Measurements from ENCODE around the gene CD209. TPM values are rescaled to one million over a fixed set of nuclear protein-coding genes. Genes with fewer than 3 reads are reported as not detected.
"Not testable (repeated sequence)": the region's sequence is repeated elsewhere in the genome, so short reads cannot be mapped to it uniquely, and the experiment has no call there.

The CD209 gene, protein sequence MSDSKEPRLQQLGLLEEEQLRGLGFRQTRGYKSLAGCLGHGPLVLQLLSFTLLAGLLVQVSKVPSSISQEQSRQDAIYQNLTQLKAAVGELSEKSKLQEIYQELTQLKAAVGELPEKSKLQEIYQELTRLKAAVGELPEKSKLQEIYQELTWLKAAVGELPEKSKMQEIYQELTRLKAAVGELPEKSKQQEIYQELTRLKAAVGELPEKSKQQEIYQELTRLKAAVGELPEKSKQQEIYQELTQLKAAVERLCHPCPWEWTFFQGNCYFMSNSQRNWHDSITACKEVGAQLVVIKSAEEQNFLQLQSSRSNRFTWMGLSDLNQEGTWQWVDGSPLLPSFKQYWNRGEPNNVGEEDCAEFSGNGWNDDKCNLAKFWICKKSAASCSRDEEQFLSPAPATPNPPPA
- total RNA-seq (under 1 TPM in 1 of 5 donors, not detected in 4; 0.07 TPM), total RNA-seq (0 to 0.09 (median 0) reads per million in 29 experiments)
- total RNA-seq (2013), result not detected

DNA sequence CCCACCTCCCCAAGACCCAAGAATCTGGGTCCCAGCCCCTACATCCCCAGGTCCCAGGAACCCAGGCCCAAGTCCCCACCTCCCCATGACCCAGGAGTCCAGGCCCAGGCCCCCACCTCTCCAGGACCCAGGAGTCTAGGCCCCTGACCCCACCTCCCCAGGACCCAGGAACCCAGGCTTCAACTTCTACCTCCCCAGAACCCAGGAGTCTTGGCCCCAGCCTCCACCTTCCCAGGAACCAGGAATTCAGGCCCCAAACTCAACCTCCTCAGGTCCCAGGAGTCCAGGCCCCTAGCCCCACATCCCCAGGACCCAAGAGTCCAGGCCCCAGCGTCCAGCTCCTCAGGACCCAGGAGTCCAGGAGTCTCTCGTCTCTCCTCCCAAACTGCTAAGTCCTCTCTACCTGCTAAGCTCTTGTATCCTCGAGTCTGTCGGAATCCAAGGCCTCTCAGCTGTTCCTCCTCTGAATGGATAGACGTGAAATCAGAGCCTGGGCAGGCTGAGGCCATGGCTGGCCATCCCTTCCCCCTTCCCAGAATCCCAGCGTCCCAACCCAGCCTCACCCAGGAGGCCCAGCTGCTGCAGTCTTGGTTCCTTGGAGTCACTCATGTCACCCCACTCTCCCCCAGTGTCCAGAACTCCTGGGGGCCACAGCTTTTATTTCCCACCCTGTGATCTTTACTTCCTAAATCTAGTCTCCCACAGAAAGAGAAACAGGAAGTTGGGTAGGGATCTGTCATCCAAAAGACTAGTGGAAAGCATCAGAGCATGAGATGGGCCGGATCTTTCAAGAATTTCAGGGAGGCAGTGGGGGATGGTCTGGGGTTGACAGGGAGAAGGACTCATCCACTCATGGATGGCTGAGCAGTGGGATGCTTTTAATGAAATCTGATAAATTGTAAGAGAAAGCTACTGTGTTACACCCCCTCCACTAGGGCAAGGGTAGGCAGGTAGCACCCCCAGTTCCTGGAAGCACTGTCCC is at the start of gene CD209:
Gene CD209 (minus strand): TSS at position 632 of the 982 bp plus-strand sequence. CDS start 23 bp downstream, at position 609.
- H3K9me3 ChIP-seq, result no peaks in the 10 kb centered on the region
- ATAC-seq (replicated peaks in 1 of 4) (no peak), DNase-seq (no peak)
- no peak within 1 kb of the TSS for H3K4me3 ChIP-seq (ENCODE audit: control insufficient read depth in 1 of 2, extremely low read depth in 1 of 2, low read length in 1 of 2)
- Mint-ChIP-seq H3K27me3 (peaks cover 4 to 12% of the 10 kb centered on the region in 2 donors), H3K27ac (no peak within 1 kb of the TSS), H3K9me3 (peaks cover 0 to 4% (median 0%) of the 10 kb centered on the region in 3 donors), H3K4me3 (no peak within 1 kb of the TSS), H3K36me3 (no peaks in the 10 kb centered on the region), H3K4me1 (peaks cover 9 to 16% (median 15%) of the 10 kb centered on the region in 3 donors)
- POLR2A ChIA-PET, result no interaction called here
- 66% methylated on average over 5 of the region's 7 CpGs for WGBS (ENCODE audit: insufficient coverage)
- H3K27me3 ChIP-seq (replicated peaks in 1 of 2; ENCODE audit: control insufficient read depth in 2 of 2, extremely low read depth in 1 of 2, insufficient read depth in 2 of 2, low read length in 1 of 2), result peaks cover 0 to 37% of the 10 kb centered on the region in 2 experiments
- CTCF ChIA-PET, result interaction anchor here in 1 of 2 donors (0.6 kb wide), 1 partner anchor 91 kb away, joined by 5 read pairs; no protein-coding TSS in a partner anchor
- no peaks in the 10 kb centered on the region for H3K36me3 ChIP-seq (ENCODE audit: control insufficient read depth in 2 of 2, extremely low read depth in 1 of 2, insufficient read depth in 1 of 2, low read length in 1 of 2)
- peaks cover 0 to 3% of the 10 kb centered on the region in 2 experiments for H3K4me1 ChIP-seq (ENCODE audit: control insufficient read depth in 1 of 2, extremely low read depth in 1 of 2, insufficient read depth in 2 of 2, low read length in 2 of 2)
- no peak within 1 kb of the TSS for H3K27ac ChIP-seq (ENCODE audit: low read length)

DNA sequence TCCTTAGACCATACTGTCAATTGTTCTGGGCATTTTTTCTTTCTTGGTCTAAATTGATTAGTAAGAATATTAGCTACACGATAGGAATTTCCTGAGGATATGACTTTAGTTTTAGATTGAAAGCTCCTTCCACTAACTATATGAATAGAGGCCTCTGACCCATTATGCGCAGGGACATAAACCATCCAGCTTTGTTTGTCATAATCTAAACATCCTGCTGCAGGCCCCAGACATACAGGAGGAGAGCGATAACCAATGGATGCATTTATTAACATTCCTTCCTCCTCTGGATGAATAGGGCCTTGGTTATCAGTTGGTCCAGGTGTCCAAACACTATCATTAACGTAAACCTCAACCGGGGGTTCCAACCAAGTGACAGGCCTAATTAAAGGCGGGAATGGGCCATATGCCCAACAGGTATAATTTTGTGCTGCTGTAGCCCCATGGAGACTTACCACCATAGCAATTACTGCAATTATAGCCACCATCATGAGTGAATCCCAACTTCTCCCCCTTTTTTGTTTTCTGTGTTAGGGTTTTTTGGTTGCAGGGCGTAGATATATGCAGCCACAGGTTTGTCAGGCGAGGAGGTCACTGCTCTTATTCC is 48.3 kb upstream of the CD209 start:
- ChIA-PET POLR2A (interaction anchor here in 1 of 2 donors (0.6 kb wide), 1 partner anchor 1799 kb away, joined by 3 read pairs; no protein-coding TSS in a partner anchor), CTCF (interaction anchor here (0.7 to 0.9 kb wide), 2 partner anchors 12 to 227 kb away, joined by 3 to 4 read pairs; no protein-coding TSS in a partner anchor)
- H3K9me3 Mint-ChIP-seq, result no peaks in the 10 kb centered on the region
- Histone ChIP-seq H3K36me3 (ENCODE audit: control insufficient read depth in 2 of 2, extremely low read depth in 1 of 2, insufficient read depth in 1 of 2, low read length in 1 of 2) (no peaks in the 10 kb centered on the region), H3K4me1 (ENCODE audit: control insufficient read depth in 1 of 2, extremely low read depth in 1 of 2, insufficient read depth in 2 of 2, low read length in 2 of 2) (peaks cover 0 to 10% of the 10 kb centered on the region in 2 experiments), H3K27me3 (replicated peaks in 1 of 2; ENCODE audit: control insufficient read depth in 2 of 2, extremely low read depth in 1 of 2, insufficient read depth in 2 of 2, low read length in 1 of 2) (peaks cover 9 to 15% of the 10 kb centered on the region in 2 experiments), H3K9me3 (no peaks in the 10 kb centered on the region), H3K4me3 (ENCODE audit: control insufficient read depth in 1 of 2, extremely low read depth in 1 of 2, low read length in 1 of 2) (no peak overlapping the region), H3K27ac (ENCODE audit: low read length) (no peak overlapping the region)
- H3K27me3 Mint-ChIP-seq, result peaks cover 0 to 17% of the 10 kb centered on the region in 2 donors
- H3K27ac Mint-ChIP-seq, result no peak overlapping the region
- 100% methylated on average over 3 of the region's 8 CpGs for WGBS (ENCODE audit: insufficient coverage)
- peaks cover 5 to 9% (median 5%) of the 10 kb centered on the region in 3 donors for H3K4me1 Mint-ChIP-seq
- H3K4me3 Mint-ChIP-seq, result no peak overlapping the region
- H3K36me3 Mint-ChIP-seq, result no peaks in the 10 kb centered on the region
- DNase-seq (no peak), ATAC-seq (replicated peaks in 1 of 4) (no peak)

DNA sequence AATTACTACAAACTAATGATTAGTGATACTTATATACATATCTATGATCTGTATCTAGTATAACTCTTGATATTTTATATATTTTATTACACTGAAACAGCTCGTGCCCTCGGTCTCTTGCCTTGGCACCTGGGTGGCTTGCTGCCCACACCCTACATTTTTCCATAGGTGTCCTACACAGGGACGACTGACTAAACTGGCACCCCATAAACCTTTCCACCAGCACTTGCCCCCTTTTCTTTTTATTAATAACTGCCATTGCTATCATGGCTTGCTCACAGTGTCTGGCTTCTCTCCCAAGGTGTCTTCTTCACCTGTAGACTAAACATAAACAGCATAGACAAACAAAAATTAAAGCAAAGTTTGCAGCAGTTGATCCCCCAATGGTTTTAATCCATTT is 46.2 kb upstream of the CD209 start:
- ChIA-PET POLR2A (no interaction called here), CTCF (no interaction called here)
- H3K4me3 Mint-ChIP-seq, result no peak overlapping the region
- H3K9me3 ChIP-seq, result no peaks in the 10 kb centered on the region
- no peak overlapping the region for H3K27ac Mint-ChIP-seq
- no peak for DNase-seq
- H3K4me3 ChIP-seq (ENCODE audit: control insufficient read depth in 1 of 2, extremely low read depth in 1 of 2, low read length in 1 of 2), result no peak overlapping the region
- 86% methylated on average over 3 of the region's 3 CpGs for WGBS (ENCODE audit: insufficient coverage)
- peaks cover 5 to 9% (median 5%) of the 10 kb centered on the region in 3 donors for H3K4me1 Mint-ChIP-seq
- H3K9me3 Mint-ChIP-seq, result no peaks in the 10 kb centered on the region
- no peak overlapping the region for H3K27ac ChIP-seq (ENCODE audit: low read length)
- no peak for ATAC-seq (replicated peaks in 1 of 4)
- H3K36me3 ChIP-seq (ENCODE audit: control insufficient read depth in 2 of 2, extremely low read depth in 1 of 2, insufficient read depth in 1 of 2, low read length in 1 of 2), result no peaks in the 10 kb centered on the region
- peaks cover 2 to 11% of the 10 kb centered on the region in 2 experiments for H3K4me1 ChIP-seq (ENCODE audit: control insufficient read depth in 1 of 2, extremely low read depth in 1 of 2, insufficient read depth in 2 of 2, low read length in 2 of 2)
- no peaks in the 10 kb centered on the region for H3K36me3 Mint-ChIP-seq
- H3K27me3 ChIP-seq (replicated peaks in 1 of 2; ENCODE audit: control insufficient read depth in 2 of 2, extremely low read depth in 1 of 2, insufficient read depth in 2 of 2, low read length in 1 of 2), result peaks cover 11 to 24% of the 10 kb centered on the region in 2 experiments
- H3K27me3 Mint-ChIP-seq, result peaks cover 4 to 19% of the 10 kb centered on the region in 2 donors

DNA sequence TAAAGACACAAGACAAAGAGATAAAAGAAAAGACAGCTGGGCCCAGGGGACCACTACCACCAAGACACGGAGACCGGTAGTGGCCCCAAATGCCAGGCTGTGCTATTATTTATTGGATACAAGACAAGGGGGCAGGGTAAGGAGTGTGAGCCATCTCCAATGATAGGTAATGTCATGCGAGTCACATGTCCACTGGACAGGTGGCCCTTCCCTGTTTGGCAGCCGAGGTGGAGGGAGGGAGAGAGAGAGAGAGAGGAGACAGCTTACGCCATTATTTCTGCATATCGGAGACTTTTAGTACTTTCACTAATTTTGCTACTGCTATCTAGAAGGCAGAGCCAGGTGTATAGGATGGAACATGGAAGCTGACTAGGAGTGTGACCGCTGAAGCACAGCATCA is 45.4 kb upstream of the CD209 start:
- H3K4me3 Mint-ChIP-seq, CTCF ChIA-PET: not testable (repeated sequence)

DNA sequence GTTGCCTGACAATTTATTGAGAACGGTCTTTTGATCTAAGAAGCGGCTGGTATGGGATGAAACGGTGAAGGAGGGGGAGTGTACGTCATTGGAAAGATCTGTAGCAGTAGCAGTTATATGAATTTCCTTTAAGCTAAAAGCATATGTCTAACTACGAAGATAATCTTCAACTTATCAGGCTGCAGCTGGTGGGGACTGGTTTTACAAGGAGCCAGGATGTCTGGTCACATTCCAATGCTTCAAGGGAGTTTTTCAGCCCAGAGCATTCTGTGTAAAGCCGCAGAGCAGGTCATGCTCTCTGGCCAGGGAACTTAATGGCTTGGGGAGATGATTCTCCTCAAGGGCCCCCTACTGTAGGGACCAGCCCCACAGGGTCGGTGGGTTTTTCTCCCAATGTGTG is 44.9 kb upstream of the CD209 start:
- ChIA-PET POLR2A (no interaction called here), CTCF (no interaction called here)
- H3K27me3 ChIP-seq (replicated peaks in 1 of 2; ENCODE audit: control insufficient read depth in 2 of 2, extremely low read depth in 1 of 2, insufficient read depth in 2 of 2, low read length in 1 of 2), result peaks cover 8 to 33% of the 10 kb centered on the region in 2 experiments
- Mint-ChIP-seq H3K27me3 (peaks cover 7 to 25% of the 10 kb centered on the region in 2 donors), H3K36me3 (no peaks in the 10 kb centered on the region), H3K9me3 (no peaks in the 10 kb centered on the region), H3K27ac (no peak overlapping the region), H3K4me3 (no peak overlapping the region), H3K4me1 (peaks cover 5 to 11% (median 6%) of the 10 kb centered on the region in 3 donors)
- no peak overlapping the region for H3K4me3 ChIP-seq (ENCODE audit: control insufficient read depth in 1 of 2, extremely low read depth in 1 of 2, low read length in 1 of 2)
- H3K9me3 ChIP-seq, result no peaks in the 10 kb centered on the region
- H3K36me3 ChIP-seq (ENCODE audit: control insufficient read depth in 2 of 2, extremely low read depth in 1 of 2, insufficient read depth in 1 of 2, low read length in 1 of 2), result no peaks in the 10 kb centered on the region
- H3K27ac ChIP-seq (ENCODE audit: low read length), result no peak overlapping the region
- H3K4me1 ChIP-seq (ENCODE audit: control insufficient read depth in 1 of 2, extremely low read depth in 1 of 2, insufficient read depth in 2 of 2, low read length in 2 of 2), result peaks cover 2 to 19% of the 10 kb centered on the region in 2 experiments
- WGBS (ENCODE audit: insufficient coverage), result 71% methylated on average over 1 of the region's 7 CpGs
- DNase-seq (no peak), ATAC-seq (replicated peaks in 1 of 4) (no peak)

More for the DNA sequence above, 45.4 kb upstream of the CD209 start:
- H3K4me3 ChIP-seq (ENCODE audit: control insufficient read depth in 1 of 2, extremely low read depth in 1 of 2, low read length in 1 of 2); H3K27ac Mint-ChIP-seq; ATAC-seq (replicated peaks in 1 of 4); H3K9me3 ChIP-seq; POLR2A ChIA-PET; H3K4me1 Mint-ChIP-seq; H3K27ac ChIP-seq (ENCODE audit: low read length); H3K36me3 Mint-ChIP-seq; DNase-seq; H3K36me3 ChIP-seq (ENCODE audit: control insufficient read depth in 2 of 2, extremely low read depth in 1 of 2, insufficient read depth in 1 of 2, low read length in 1 of 2); H3K9me3 Mint-ChIP-seq: not testable (repeated sequence)
- Histone ChIP-seq H3K4me1 (ENCODE audit: control insufficient read depth in 1 of 2, extremely low read depth in 1 of 2, insufficient read depth in 2 of 2, low read length in 2 of 2) (peaks cover 2 to 19% of the 10 kb centered on the region in 2 experiments), H3K27me3 (replicated peaks in 1 of 2; ENCODE audit: control insufficient read depth in 2 of 2, extremely low read depth in 1 of 2, insufficient read depth in 2 of 2, low read length in 1 of 2) (peaks cover 8 to 30% of the 10 kb centered on the region in 2 experiments)
- H3K27me3 Mint-ChIP-seq, result peaks cover 4 to 23% of the 10 kb centered on the region in 2 donors
- 92% methylated on average over 3 of the region's 7 CpGs for WGBS (ENCODE audit: insufficient coverage)

Data from T-cell (primary cell).